H1 (cell line): ENCODE measurements around the gene LANCL3. TPM values are rescaled to one million over a fixed set of nuclear protein-coding genes. Genes with fewer than 3 reads are reported as not detected.

Experiments
- CTCF ChIA-PET: fragments of 300-600 bp; sonication (Branson Sonifier 250); formaldehyde crosslinking; loops from one replicate; lab custom pipeline; 2021; ENCODE audit not compliant: partially characterized antibody; lab: Charles Lee
- POLR2A ChIA-PET: fragments of 300-600 bp; sonication (Branson Sonifier 250); formaldehyde crosslinking; loops from one replicate; lab custom pipeline; 2021; ENCODE audit warnings: inconsistent platforms; ENCODE audit not compliant: partially characterized antibody; lab: Charles Lee
- DNase-seq, 2 experiments: peaks; one replicate each; pipeline versions ENCODE4 v3.0.0 to v3.0.0-alpha.2; 2010 to 2022; ENCODE audit warnings: low spot score in 2 of 2, low read depth in 1 of 2, mixed read lengths in 1 of 2
- FAIRE-seq: peaks from 2 replicates; lab custom pipeline; 2011; peaks lifted over from hg19 to GRCh38; lab: Jason Lieb, UNC
- H2AFZ ChIP-seq: 2 replicates; pipeline ENCODE4 v1.8.1; 2012; ENCODE audit warnings: low read length, inconsistent platforms
- H2AK5ac ChIP-seq: 2 replicates; pipeline ENCODE4 v1.6.1; 2013; ENCODE audit warnings: low read depth, low read length
- H2BK120ac ChIP-seq: replicated peaks from 2 replicates; pipeline ENCODE3; 2013; ENCODE audit warnings: low read depth, low read length, inconsistent platforms
- H2BK12ac ChIP-seq: 2 replicates; pipeline ENCODE4 v1.6.1; 2013; ENCODE audit warnings: low read depth, low read length
- H2BK15ac ChIP-seq: 2 replicates; pipeline ENCODE4 v1.6.1; 2013; ENCODE audit warnings: low read length
- H2BK20ac ChIP-seq: 2 replicates; pipeline ENCODE4 v1.6.1; 2013; ENCODE audit warnings: low read length
- H2BK5ac ChIP-seq: 2 replicates; pipeline ENCODE4 v1.6.1; 2013; ENCODE audit warnings: low read depth, low read length
- H3K14ac ChIP-seq: 2 replicates; pipeline ENCODE4 v1.6.1; 2013; ENCODE audit warnings: inconsistent platforms; ENCODE audit not compliant: insufficient read length
- H3K18ac ChIP-seq: 2 replicates; pipeline ENCODE4 v1.6.1; 2013; ENCODE audit warnings: low read length; ENCODE audit errors: extremely low read depth
- H3K23ac ChIP-seq: 2 replicates; pipeline ENCODE4 v1.6.1; 2013; ENCODE audit warnings: inconsistent platforms; ENCODE audit not compliant: insufficient read length
- H3K23me2 ChIP-seq: 2 replicates; pipeline ENCODE4 v1.6.1; 2013; ENCODE audit warnings: low read depth, low read length
- H3K27ac ChIP-seq: 2 replicates; pipeline ENCODE4 v1.6.1; 2011; ENCODE audit warnings: low read depth, low read length, inconsistent platforms
- H3K27me3 ChIP-seq, 4 experiments: replicated peaks in 1 of 4; 1 replicate in 1 of 4; 2 replicates in 3 of 4; pipeline versions ENCODE4 v1.6.1 to v1.8.1; 2011 to 2013; ENCODE audit warnings: low read length in 3 of 4, mild to moderate bottlenecking in 3 of 4, inconsistent platforms in 2 of 4, mixed read lengths in 2 of 4, moderate library complexity in 1 of 4; ENCODE audit not compliant: control insufficient read depth in 3 of 4, insufficient read depth in 3 of 4; ENCODE audit errors: extremely low read depth in 1 of 4
- H3K36me3 ChIP-seq, 4 experiments: 2 replicates each; pipeline versions ENCODE4 v1.6.1 to v1.8.1; 2011 to 2013; ENCODE audit warnings: mild to moderate bottlenecking in 4 of 4, low read length in 3 of 4, moderate library complexity in 2 of 4, control low read depth in 1 of 4, inconsistent platforms in 1 of 4; ENCODE audit not compliant: insufficient read depth in 4 of 4, control insufficient read depth in 2 of 4
- H3K4ac ChIP-seq: replicated peaks from 2 replicates; pipeline ENCODE3; 2013; ENCODE audit warnings: low read length, low read depth, mixed read lengths, inconsistent platforms; ENCODE audit not compliant: insufficient read length
- H3K4me1 ChIP-seq, 4 experiments: replicated peaks in 1 of 4; 1 replicate in 1 of 4; 2 replicates in 3 of 4; pipeline versions ENCODE4 v1.6.1 to v1.8.1; 2011 to 2013; ENCODE audit warnings: low read length in 3 of 4, inconsistent platforms in 2 of 4, mixed read lengths in 1 of 4; ENCODE audit not compliant: insufficient read depth in 4 of 4, control insufficient read depth in 3 of 4
- H3K4me2 ChIP-seq, 2 experiments: 2 replicates each; pipeline versions ENCODE4 v1.6.1 to v1.8.1; 2011 to 2013; ENCODE audit warnings: low read depth in 2 of 2, low read length in 2 of 2, control low read depth in 1 of 2, inconsistent platforms in 1 of 2, mild to moderate bottlenecking in 1 of 2; ENCODE audit not compliant: insufficient read depth in 1 of 2
- H3K4me3 ChIP-seq, 4 experiments: fragments of 200-600, 300-600 bp in 1 of 4; sonication (generic), shearing (Covaris generic), sonication (Bioruptor Twin) in 1 of 4; 2 replicates each; pipeline versions ENCODE4 v1.5.1 to v1.8.1; 2011 to 2016; ENCODE audit warnings: low read length in 4 of 4, low read depth in 3 of 4, control low read depth in 2 of 4, inconsistent platforms in 2 of 4, mild to moderate bottlenecking in 2 of 4, mixed read lengths in 1 of 4, moderate library complexity in 1 of 4; ENCODE audit not compliant: insufficient read depth in 2 of 4; ENCODE audit errors: extremely low read depth in 1 of 4
- H3K56ac ChIP-seq: replicated peaks from 2 replicates; pipeline ENCODE3; 2013; ENCODE audit warnings: low read depth, mild to moderate bottlenecking, mixed read lengths, low read length, inconsistent platforms; ENCODE audit not compliant: insufficient read length
- H3K79me1 ChIP-seq: 2 replicates; pipeline ENCODE4 v1.6.1; 2013; ENCODE audit warnings: low read depth, low read length, control low read depth
- H3K79me2 ChIP-seq, 2 experiments: 2 replicates each; pipeline versions ENCODE4 v1.6.1 to v1.8.1; 2012 to 2013; ENCODE audit warnings: low read length in 2 of 2, mild to moderate bottlenecking in 2 of 2, inconsistent platforms in 1 of 2; ENCODE audit not compliant: insufficient read depth in 2 of 2, control insufficient read depth in 1 of 2
- H3K9ac ChIP-seq, 4 experiments: replicated peaks in 1 of 4; 1 replicate in 1 of 4; 2 replicates in 3 of 4; pipeline versions ENCODE4 v1.6.1 to v1.8.1; 2011 to 2013; ENCODE audit warnings: low read depth in 3 of 4, low read length in 3 of 4, control low read depth in 2 of 4, mild to moderate bottlenecking in 2 of 4, moderate library complexity in 2 of 4, inconsistent platforms in 1 of 4; ENCODE audit errors: extremely low read depth in 1 of 4
- H3K9me3 ChIP-seq, 2 experiments: 2 replicates each; pipeline versions ENCODE4 v1.6.1 to v1.8.1; 2012 to 2013; ENCODE audit warnings: mild to moderate bottlenecking in 2 of 2, moderate library complexity in 2 of 2, control low read depth in 1 of 2, inconsistent platforms in 1 of 2, low read depth in 1 of 2, low read length in 1 of 2, mixed read lengths in 1 of 2; ENCODE audit not compliant: insufficient read depth in 2 of 2
- H4K20me1 ChIP-seq, 2 experiments: replicated peaks in 1 of 2; 2 replicates each; pipeline versions ENCODE3 to v1.8.1; 2011 to 2013; ENCODE audit warnings: inconsistent platforms in 2 of 2, low read length in 2 of 2, mild to moderate bottlenecking in 1 of 2; ENCODE audit not compliant: insufficient read depth in 2 of 2, control insufficient read depth in 1 of 2
- H4K5ac ChIP-seq: 2 replicates; pipeline ENCODE4 v1.6.1; 2013; ENCODE audit warnings: low read length, low read depth, mixed read lengths, inconsistent platforms; ENCODE audit not compliant: insufficient read length
- H4K8ac ChIP-seq: 2 replicates; pipeline ENCODE4 v1.8.0; 2013; ENCODE audit warnings: mild to moderate bottlenecking, moderate library complexity, low read length, inconsistent platforms; ENCODE audit not compliant: insufficient read depth; ENCODE audit errors: extremely low read depth
- H4K91ac ChIP-seq: replicated peaks from 2 replicates; pipeline ENCODE3; 2013; ENCODE audit warnings: low read length, mixed read lengths, inconsistent platforms; ENCODE audit not compliant: insufficient read length
- BRCA1 ChIP-seq: IDR thresholded peaks from 2 replicates; pipeline ENCODE4 v1.6.1; 2012; ENCODE audit warnings: low read depth, low read length, improper control_type of control experiment
- FOSL1 ChIP-seq: IDR thresholded peaks from 2 replicates; pipeline ENCODE4 v1.6.1; 2011; ENCODE audit warnings: mild to moderate bottlenecking, low read depth, low read length, moderate library complexity; ENCODE audit not compliant: insufficient read depth
- GTF2F1 ChIP-seq: IDR thresholded peaks from 2 replicates; pipeline ENCODE4 v1.6.1; 2012; ENCODE audit warnings: low read depth, low read length, improper control_type of control experiment, borderline replicate concordance
- KDM1A ChIP-seq: fragments of 200-600, 300-600 bp; sonication (generic); IDR thresholded peaks from 2 replicates; pipeline ENCODE4 v1.7.1; 2016; ENCODE audit warnings: mild to moderate bottlenecking, low read length, borderline replicate concordance
- KDM4A ChIP-seq: IDR thresholded peaks from one replicate; pipeline ENCODE4 v1.7.1; 2012; ENCODE audit warnings: low read depth, mild to moderate bottlenecking, moderate library complexity, low read length, inconsistent platforms; ENCODE audit not compliant: severe bottlenecking
- MAX ChIP-seq: IDR thresholded peaks from 2 replicates; pipeline ENCODE4 v1.6.1; 2012; ENCODE audit warnings: inconsistent platforms
- RNF2 ChIP-seq: fragments of 200-900, 300-1000 bp; sonication (generic); IDR thresholded peaks from 2 replicates; pipeline ENCODE4 v1.7.1; 2016; ENCODE audit warnings: borderline replicate concordance, low read depth, mild to moderate bottlenecking, antibody characterized with exemption, low read length; ENCODE audit not compliant: poor library complexity, severe bottlenecking; ENCODE audit errors: missing control alignments
- SP4 ChIP-seq: IDR thresholded peaks from 2 replicates; pipeline ENCODE4 v1.6.1; 2012; ENCODE audit warnings: low read length, inconsistent platforms
- SUZ12 ChIP-seq: fragments of 200-600 bp; sonication (generic); IDR thresholded peaks from 2 replicates; pipeline ENCODE4 v1.6.1; 2012; ENCODE audit warnings: mild to moderate bottlenecking, inconsistent platforms, low read length, moderate library complexity, mixed read lengths
- TAF1 ChIP-seq: IDR thresholded peaks from 2 replicates; pipeline ENCODE4 v1.6.1; 2011; ENCODE audit warnings: mild to moderate bottlenecking, low read depth, low read length
- WGBS, 2 experiments: shearing (Covaris generic) in 1 of 2; methylation state at CpG; one replicate each; pipeline versions ENCODE4 v1.1.6 to v1.1.7; 2013 to 2015; ENCODE audit warnings: low lambda C conversion rate in 2 of 2, mixed read lengths in 2 of 2, inconsistent platforms in 1 of 2, low coverage in 1 of 2, missing lambda C conversion rate in 1 of 2; ENCODE audit not compliant: insufficient replicate concordance in 2 of 2, insufficient coverage in 1 of 2, insufficient read length in 1 of 2; ENCODE audit errors: extremely low coverage in 1 of 2, missing lambda C conversion rate in 1 of 2; 5-methylcytosine and 5-hydroxymethylcytosine counted together
- polyA plus RNA-seq, 7 experiments: library from polyadenylated mRNA; depleted of rRNA in 3 of 7; stranded (reverse) in 5 of 7; unstranded in 2 of 7; fragments of >200 nt in 5 of 7; fragments of 200-250 nt in 2 of 7; gene quantifications; 1 replicate in 5 of 7; 2 replicates in 1 of 7; 4 replicates in 1 of 7; pipeline versions ENCODE4 v1.2.1 to v1.2.3, GENCODE V29; 2011 to 2013; ENCODE audit warnings: missing spikeins in 2 of 7, mixed read lengths in 2 of 7
- total RNA-seq: library from RNA; stranded (reverse); fragmentation: NEBNext Ultra II Directional; extraction: Animal tissue kit (Norgen Biotek cat#: 25700); gene quantifications from 2 replicates; pipeline ENCODE4 v1.2.1, GENCODE V29; 2021

The LANCL3 gene
- total and polyA plus RNA-seq, 2 of the 8 experiments (the other 6 are each of a cell fraction or from before 2014, with no cell fraction given) = 0.11 to 0.37 TPM

GRCh38 chrX:37685381-37686359, 114.2 kb downstream of the LANCL3 start, which contains the start of gene XK:
Gene XK (plus strand): TSS chrX:37685791. CDS start chrX:37685962, 171 bp downstream.
- DNase-seq = peak; percentile 23 to 63
- Histone ChIP-seq H2BK15ac (no peak within 1 kb of the TSS), H3K14ac (no peak within 1 kb of the TSS), H4K20me1 (no peaks in the 10 kb centered on the region), H3K4ac (no peak within 1 kb of the TSS), H3K4me1 (peaks cover 0 to 6% (median 3%) of the 10 kb centered on the region in 4 experiments; a peak in 5 of 7 replicates), H2BK20ac (no peak within 1 kb of the TSS), H3K18ac (peak within 1 kb of the TSS; percentile 48), H3K27me3 (peaks cover 0 to 10% (median 8%) of the 10 kb centered on the region in 4 experiments; a peak in 6 of 7 replicates), H3K27ac (no peak within 1 kb of the TSS), H3K9me3 (no peaks in the 10 kb centered on the region), H3K56ac (no peak within 1 kb of the TSS), H2BK5ac (no peak within 1 kb of the TSS), H3K4me3 (peak within 1 kb of the TSS; percentile 29 to 50 (median 37)), H3K79me1 (no peaks in the 10 kb centered on the region), H2AK5ac (no peak within 1 kb of the TSS), H3K4me2 (peak within 1 kb of the TSS; percentile 65 to 78), H3K23ac (no peak within 1 kb of the TSS), H3K36me3 (no peaks in the 10 kb centered on the region), H3K79me2 (no peaks in the 10 kb centered on the region), H2BK12ac (no peak within 1 kb of the TSS; the same call in 1 of the 2 replicates), H2AFZ (peak within 1 kb of the TSS; percentile 22; the same call in 1 of the 2 replicates), H4K5ac (no peak within 1 kb of the TSS), H2BK120ac (no peak within 1 kb of the TSS), H3K9ac (peak within 1 kb of the TSS in 2 of 4 experiments; percentile 20 to 43; a peak in 2 of 7 replicates), H4K8ac (peak within 1 kb of the TSS; percentile 85; the same call in 1 of the 2 replicates), H4K91ac (peak within 1 kb of the TSS; percentile 74), H3K23me2 (peaks cover 2% of the 10 kb centered on the region; the same call in 1 of the 2 replicates)
- ChIA-PET CTCF (interaction anchor here (0.6 kb wide), 1 partner anchor 485 kb away, joined by 4 read pairs; no protein-coding TSS in a partner anchor), POLR2A (no interaction called here)
- FAIRE-seq = no peak
- WGBS, 2 experiments = 16% methylated on average over 9 of the region's 100 CpGs; no CpG with 5 or more reads in 1 of the 2 experiments
- TF ChIP-seq TAF1 (peak; percentile 36; the same call in 1 of the 2 replicates), KDM4A (peak; percentile 69), SUZ12 (no peak), FOSL1 (peak; percentile 85), KDM1A (0 out of 2 replicates have a peak, but pooled peaks have one; percentile 12), SP4 (no peak), RNF2 (peak; percentile 50), GTF2F1 (no peak), MAX (peak; percentile 98), BRCA1 (no peak)
